Measurements from ENCODE around the gene DROSHA. TPM values are rescaled to one million over a fixed set of nuclear protein-coding genes. Genes with fewer than 3 reads are reported as not detected.

Gene DROSHA
- total and polyA plus RNA-seq, 2 of the 8 experiments (the other 6 are each of a cell fraction or from before 2014, with no cell fraction given): 65.9 to 122 TPM

DNA sequence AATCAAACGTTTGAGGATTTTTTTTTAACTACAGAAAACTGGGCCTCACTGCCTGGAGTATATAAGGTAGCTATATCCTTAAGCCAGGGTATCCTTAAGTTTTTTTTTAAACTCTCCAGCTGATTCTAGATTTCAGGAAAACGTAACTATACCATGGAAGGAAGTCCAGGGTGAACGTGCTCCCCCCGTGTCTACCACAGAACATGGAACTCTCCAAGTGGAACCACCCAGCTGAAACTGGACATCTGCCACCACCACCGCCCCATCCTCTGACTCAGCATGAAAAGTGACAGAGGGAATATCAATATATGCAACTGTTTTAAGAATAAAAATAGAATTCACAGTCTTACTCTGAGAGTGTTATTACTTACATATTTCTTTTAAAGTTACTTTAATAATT is 61.3 kb downstream of the DROSHA start:
- Histone ChIP-seq H3K4ac (replicated peaks; ENCODE audit: insufficient read length, low read depth, low read length) (no peak overlapping the region), H3K36me3 (ENCODE audit: control insufficient read depth in 2 of 4, insufficient read depth in 4 of 4, low read length in 3 of 4) (peaks cover 0 to 27% (median 11%) of the 10 kb centered on the region in 4 experiments; a peak in 6 of 8 replicates), H3K18ac (ENCODE audit: extremely low read depth, low read length) (no peak overlapping the region), H3K9ac (replicated peaks in 1 of 4; ENCODE audit: extremely low read depth in 1 of 4, low read depth in 3 of 4, low read length in 3 of 4) (no peak overlapping the region), H3K4me1 (replicated peaks in 1 of 4; ENCODE audit: control insufficient read depth in 3 of 4, insufficient read depth in 4 of 4, low read length in 3 of 4) (no peaks in the 10 kb centered on the region), H2AFZ (ENCODE audit: low read length) (no peak overlapping the region), H3K27ac (ENCODE audit: low read depth, low read length) (no peak overlapping the region), H3K56ac (replicated peaks; ENCODE audit: insufficient read length, low read depth, low read length) (no peak overlapping the region), H3K14ac (ENCODE audit: insufficient read length) (no peak overlapping the region), H3K23ac (ENCODE audit: insufficient read length) (no peak overlapping the region), H2AK5ac (ENCODE audit: low read depth, low read length) (no peak overlapping the region), H3K79me2 (ENCODE audit: control insufficient read depth in 1 of 2, insufficient read depth in 2 of 2, low read length in 2 of 2) (no peaks in the 10 kb centered on the region), H4K20me1 (replicated peaks in 1 of 2; ENCODE audit: control insufficient read depth in 1 of 2, insufficient read depth in 2 of 2, low read length in 2 of 2) (no peaks in the 10 kb centered on the region), H2BK120ac (replicated peaks; ENCODE audit: low read depth, low read length) (no peak overlapping the region), H3K23me2 (ENCODE audit: low read depth, low read length) (no peaks in the 10 kb centered on the region), H3K4me2 (ENCODE audit: insufficient read depth in 1 of 2, low read depth in 2 of 2, low read length in 2 of 2) (no peak overlapping the region), H4K5ac (ENCODE audit: insufficient read length, low read depth, low read length) (no peak overlapping the region), H3K4me3 (ENCODE audit: extremely low read depth in 1 of 4, insufficient read depth in 2 of 4, low read depth in 3 of 4, low read length in 4 of 4) (no peak overlapping the region), H2BK12ac (ENCODE audit: low read depth, low read length) (no peak overlapping the region), H2BK5ac (ENCODE audit: low read depth, low read length) (no peak overlapping the region), H3K79me1 (ENCODE audit: low read depth, low read length) (peaks cover 2% of the 10 kb centered on the region; the same call in 1 of the 2 replicates), H4K91ac (replicated peaks; ENCODE audit: insufficient read length, low read length) (no peak overlapping the region), H2BK15ac (ENCODE audit: low read length) (no peak overlapping the region), H3K27me3 (replicated peaks in 1 of 4; ENCODE audit: control insufficient read depth in 3 of 4, extremely low read depth in 1 of 4, insufficient read depth in 3 of 4, low read length in 3 of 4) (no peaks in the 10 kb centered on the region), H2BK20ac (ENCODE audit: low read length) (no peak overlapping the region), H3K9me3 (ENCODE audit: insufficient read depth in 2 of 2, low read depth in 1 of 2, low read length in 1 of 2) (no peaks in the 10 kb centered on the region), H4K8ac (ENCODE audit: extremely low read depth, insufficient read depth, low read length) (no peak overlapping the region)
- CTCF ChIA-PET (ENCODE audit: partially characterized antibody): interaction anchor here (0.6 kb wide), 2 partner anchors 120 to 1209 kb away, joined by 4 read pairs; no protein-coding TSS in a partner anchor
- DNase-seq (ENCODE audit: low read depth in 1 of 2, low spot score in 2 of 2) (no peak), FAIRE-seq (no peak)
- POLR2A ChIA-PET (ENCODE audit: partially characterized antibody): interaction anchor here (0.6 kb wide), 1 partner anchor 17 kb away, joined by 3 read pairs; no protein-coding TSS in a partner anchor
- 91% methylated on average over 5 of the region's 5 CpGs; no CpG with 5 or more reads in 1 of the 2 experiments for WGBS, 2 experiments (ENCODE audit: extremely low coverage in 1 of 2, insufficient coverage in 1 of 2, insufficient read length in 1 of 2, insufficient replicate concordance in 2 of 2, low coverage in 1 of 2, low lambda C conversion rate in 2 of 2, missing lambda C conversion rate in 1 of 2)
- no peak for TF ChIP-seq NRF1 (IDR thresholded peaks at IDR 0.05; ENCODE audit: low read depth, low read length)
- TF ChIP-seq NANOG (IDR thresholded peaks at IDR 0.05; ENCODE audit: insufficient read depth, low read depth, low read length, poor library complexity, severe bottlenecking): no peak
- no peak for TF ChIP-seq YY1 (IDR thresholded peaks at IDR 0.05; ENCODE audit: low read depth, low read length)
- no peak for TF ChIP-seq RFX5 (IDR thresholded peaks at IDR 0.05; ENCODE audit: borderline replicate concordance, low read depth, low read length)
- no peak for TF ChIP-seq TBP (IDR thresholded peaks at IDR 0.05; ENCODE audit: low read depth, low read length)
- no peak for TF ChIP-seq EP300 (IDR thresholded peaks at IDR 0.05; ENCODE audit: borderline replicate concordance in 1 of 2, low read depth in 2 of 2, low read length in 2 of 2)
- no peak for TF ChIP-seq SRF (IDR thresholded peaks at IDR 0.05; ENCODE audit: low read depth, low read length)
- TF ChIP-seq KDM5A (IDR thresholded peaks at IDR 0.05; ENCODE audit: low read length): no peak
- TF ChIP-seq EZH2 (IDR thresholded peaks at IDR 0.05; ENCODE audit: low read depth, low read length, severe bottlenecking): no peak
- TF ChIP-seq, protein P1, sequence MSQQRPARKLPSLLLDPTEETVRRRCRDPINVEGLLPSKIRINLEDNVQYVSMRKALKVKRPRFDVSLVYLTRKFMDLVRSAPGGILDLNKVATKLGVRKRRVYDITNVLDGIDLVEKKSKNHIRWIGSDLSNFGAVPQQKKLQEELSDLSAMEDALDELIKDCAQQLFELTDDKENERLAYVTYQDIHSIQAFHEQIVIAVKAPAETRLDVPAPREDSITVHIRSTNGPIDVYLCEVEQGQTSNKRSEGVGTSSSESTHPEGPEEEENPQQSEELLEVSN (IDR thresholded peaks at IDR 0.05): no peak
- TF ChIP-seq CHD2 (IDR thresholded peaks at IDR 0.05; ENCODE audit: low read length): no peak
- TF ChIP-seq CEBPB (IDR thresholded peaks at IDR 0.05; ENCODE audit: low read depth, low read length): no peak
- no peak for TF ChIP-seq KDM1A (IDR thresholded peaks at IDR 0.05; ENCODE audit: borderline replicate concordance, low read length)

Data from H1 (cell line).